Activated gamma-delta T cell (primary cell): ENCODE measurements around the gene SRD5A1.
"Not testable (repeated sequence)": the region's sequence is repeated elsewhere in the genome, so short reads cannot be mapped to it uniquely, and the experiment has no call there.

ENCODE experiments used
- DNase-seq: peaks from one replicate; lab custom pipeline; 2025; lab: John Stamatoyannopoulos, UW

The SRD5A1 gene

DNA sequence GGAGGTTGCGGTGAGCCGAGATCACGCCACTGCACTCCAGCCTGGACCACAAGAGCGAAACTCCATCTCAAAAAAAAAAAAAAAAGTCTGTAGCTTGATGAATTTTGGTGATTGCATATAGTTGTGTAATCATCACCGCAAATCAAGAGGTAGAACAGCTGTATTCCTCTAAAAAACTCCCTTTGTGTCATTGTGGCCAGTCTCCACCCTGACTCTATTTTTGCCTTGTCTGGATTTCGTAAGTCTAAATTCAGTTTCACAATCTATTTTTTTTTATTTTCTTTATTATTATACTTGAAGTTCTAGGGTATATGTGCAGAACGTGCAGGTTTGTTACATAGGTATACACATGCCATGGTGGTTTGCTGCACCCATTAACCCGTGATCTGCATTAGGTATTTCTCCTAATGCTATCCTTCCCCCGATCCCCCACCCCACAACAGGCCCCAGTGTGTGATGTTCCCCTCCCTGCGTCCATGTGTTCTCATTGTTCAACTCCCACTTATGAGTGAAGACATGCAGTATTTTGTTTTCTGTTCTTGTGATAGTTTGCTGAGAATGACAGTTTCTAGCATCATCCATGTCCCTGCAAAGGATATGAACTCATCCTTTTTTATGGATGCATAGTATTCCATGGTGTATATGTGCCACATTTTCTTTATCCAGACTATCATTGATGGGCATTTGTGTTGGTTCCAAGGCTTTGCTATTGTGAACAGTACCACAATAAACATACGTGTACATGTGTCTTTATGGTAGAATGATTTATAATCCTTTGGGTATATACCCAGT is 12.5 kb downstream of the SRD5A1 start:
- not testable (repeated sequence) for DNase-seq

DNA sequence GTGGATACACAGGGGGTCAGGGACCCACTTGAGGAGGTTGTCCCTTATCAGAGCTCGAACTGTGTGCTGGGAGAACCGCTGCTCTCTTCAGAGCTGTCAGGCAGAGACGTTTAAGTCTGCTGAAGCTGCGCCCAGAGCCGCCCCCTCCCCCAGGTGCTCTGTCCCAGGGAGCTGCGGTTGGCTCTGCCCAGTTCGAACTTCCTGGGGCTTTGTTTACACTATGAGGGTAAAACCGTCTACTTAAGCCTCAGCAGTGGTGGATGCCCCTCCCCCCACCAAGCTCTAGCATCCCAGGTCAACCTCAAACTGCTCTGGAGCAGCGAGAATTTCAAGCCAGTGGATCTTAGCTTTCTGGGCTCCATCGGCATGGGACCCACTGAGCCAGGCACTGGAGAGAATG is 15.9 kb downstream of the SRD5A1 start:
- DNase-seq, result no peak

DNA sequence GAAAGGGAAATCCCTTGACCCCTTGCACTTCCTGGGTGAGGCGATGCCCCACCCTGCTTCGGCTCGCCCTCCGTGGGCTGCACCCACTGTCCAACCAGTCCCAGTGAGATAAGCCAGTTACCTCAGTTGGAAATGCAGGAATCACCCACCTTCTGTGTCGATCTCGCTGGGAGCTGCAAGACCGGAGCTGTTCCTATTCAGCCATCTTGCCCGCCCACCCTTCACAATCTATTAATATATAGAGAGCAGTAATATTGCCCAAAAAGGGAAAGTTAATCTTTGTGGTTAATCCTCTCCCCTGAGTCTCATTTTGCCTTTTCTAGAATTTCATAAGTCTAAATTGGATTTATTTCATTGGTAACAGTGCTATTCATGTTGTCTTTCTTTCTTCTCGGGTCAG is 16.4 kb downstream of the SRD5A1 start:
- no peak for DNase-seq

DNA sequence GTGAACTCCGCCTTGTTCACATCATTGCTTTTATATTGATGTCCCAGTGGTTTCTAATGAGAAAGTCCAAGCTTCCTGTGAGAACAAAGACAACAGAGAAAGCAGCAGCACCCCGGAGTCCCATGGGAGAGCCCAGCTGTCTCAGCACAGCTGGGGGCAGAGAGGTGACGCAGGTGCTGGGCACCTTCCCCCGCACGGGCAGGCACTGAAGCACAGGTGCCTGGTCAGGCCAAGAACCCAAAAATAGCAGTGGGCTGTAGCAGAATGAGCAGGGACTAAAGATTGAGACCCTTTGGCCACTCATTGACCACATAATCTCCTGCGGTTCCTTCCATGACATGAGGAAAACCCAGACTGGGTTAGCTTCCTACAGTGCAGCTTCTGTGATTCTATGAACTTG is 18.8 kb downstream of the SRD5A1 start:
- no peak for DNase-seq

DNA sequence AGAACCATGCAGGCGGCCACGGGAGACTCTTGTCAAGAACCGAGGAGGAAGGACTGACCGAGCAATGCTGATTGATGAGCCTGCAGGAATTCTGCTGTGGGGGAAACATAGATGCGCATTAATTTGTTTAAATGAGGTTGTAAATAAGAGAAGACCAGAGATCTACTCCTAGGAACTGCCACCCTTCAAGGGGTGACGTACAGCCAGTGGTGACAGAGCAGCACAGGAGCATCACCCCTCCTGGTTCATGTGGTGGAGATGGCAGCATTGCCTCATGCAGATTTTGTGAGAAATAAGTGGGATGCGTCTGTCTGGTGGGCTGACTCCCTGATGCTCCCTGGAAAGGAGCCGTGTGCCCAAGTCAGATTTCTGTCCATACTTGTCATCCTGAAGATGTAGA is 22.2 kb downstream of the SRD5A1 start:
- DNase-seq, result no peak

DNA sequence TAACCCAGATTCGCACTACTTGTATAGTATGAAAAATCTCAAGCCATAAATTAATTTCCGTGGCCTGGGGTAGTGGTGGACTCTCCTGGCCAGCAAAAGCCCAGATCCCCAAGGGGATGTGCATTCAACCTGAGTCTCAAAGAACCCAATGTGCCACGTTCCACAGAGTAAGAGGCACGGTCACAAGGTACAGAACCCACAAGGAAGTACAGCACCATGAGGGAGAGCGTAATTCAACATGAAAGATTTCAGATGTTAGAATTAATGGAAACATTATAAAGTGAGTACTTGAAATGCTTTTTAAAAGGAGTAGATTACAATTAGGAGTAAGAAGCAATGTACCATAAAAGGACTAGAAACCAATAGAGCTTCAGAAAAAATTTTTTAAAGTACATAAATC is 23.4 kb downstream of the SRD5A1 start:
- no peak for DNase-seq

DNA sequence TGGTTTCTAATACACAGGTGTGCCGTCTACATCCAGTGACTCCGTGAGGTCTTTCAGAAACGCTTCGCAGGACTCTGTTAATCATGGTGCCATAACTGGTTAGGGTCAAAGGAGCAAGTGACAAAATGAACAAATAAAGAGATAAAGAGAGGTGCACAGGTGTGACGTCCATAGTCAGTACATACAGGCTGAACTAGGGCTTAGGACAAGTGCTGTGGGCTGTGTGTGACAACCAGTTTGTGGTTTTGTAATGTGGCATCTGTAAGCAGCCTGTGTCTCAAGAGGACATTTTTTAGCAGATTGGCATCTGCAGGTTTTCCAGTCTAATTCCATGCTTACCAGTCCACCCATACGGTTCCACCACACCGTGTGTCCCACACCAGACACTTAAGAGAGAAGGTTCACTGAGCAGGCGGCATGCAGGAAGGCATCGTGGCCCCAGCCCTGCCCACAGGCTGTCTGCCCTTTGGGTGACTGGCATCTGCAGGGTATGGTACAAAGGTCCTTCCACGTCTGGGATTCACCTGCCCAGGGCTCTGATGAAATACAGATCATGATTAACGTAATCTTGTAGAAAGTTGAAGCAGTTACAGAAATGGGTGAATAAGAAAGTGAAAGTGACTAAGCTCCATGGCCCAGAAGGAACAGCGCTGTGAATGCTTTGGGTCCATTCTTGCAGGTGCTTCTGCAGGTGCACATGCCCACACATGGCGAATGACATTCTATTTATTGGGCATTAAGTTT is 26.9 kb downstream of the SRD5A1 start:
- no peak for DNase-seq

DNA sequence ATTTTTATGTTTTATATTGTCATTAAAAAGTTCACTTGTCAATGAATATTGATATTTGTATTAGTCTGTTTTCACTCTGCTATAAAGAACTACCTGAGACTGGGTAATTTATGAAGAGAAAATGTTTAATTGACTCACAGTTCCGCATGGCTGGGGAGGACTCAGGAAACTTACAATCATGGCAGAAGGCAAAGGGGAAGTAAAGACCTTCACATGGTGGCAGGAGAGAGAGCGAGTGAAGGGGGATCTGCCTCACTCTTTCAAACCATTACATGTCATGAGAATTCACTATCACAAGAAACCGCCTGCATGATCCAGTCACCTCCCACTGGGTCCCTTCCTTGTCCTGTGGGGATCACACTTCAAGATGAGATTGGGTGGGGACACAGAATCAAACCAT is 27.4 kb downstream of the SRD5A1 start:
- no peak for DNase-seq

DNA sequence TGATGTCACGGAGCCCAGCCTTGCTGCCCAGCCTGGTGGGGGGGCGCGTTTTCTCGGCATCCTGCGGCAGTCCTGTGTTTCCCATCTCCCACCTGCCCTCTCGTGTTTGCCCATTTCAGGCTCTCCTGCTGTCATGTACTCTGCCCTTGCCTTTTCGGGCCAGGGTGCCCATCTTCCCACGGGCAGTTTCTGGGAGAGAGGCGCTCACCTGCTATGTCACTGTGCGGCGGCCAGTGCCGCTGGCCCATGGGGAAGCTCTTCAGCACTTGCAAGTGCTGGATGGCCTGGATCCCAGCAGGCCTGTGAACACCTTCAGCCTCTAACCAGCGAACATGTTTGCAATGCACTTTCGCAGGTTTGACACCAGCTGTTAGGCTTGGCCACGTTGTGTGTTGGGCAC is 33.5 kb downstream of the SRD5A1 start:
- no peak for DNase-seq

DNA sequence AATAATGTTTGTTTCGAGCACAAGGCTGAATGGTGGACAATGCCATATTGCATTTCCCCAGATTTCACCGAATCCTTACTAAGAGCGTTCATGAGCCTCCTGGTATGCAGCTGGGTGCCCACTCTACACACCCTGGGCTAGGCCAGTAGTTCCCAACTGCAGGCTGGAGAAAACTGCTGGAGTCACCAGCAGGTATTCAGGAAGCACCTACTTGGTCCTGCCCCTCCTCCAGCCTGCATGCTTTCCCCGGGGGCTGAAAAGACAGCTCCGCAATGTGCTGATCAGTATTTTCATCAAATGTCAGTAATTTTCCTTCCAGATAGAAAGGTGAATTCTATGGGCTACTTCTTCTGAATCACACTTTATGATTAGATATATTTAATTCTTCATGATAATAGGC is 34.4 kb downstream of the SRD5A1 start:
- DNase-seq, result no peak

DNA sequence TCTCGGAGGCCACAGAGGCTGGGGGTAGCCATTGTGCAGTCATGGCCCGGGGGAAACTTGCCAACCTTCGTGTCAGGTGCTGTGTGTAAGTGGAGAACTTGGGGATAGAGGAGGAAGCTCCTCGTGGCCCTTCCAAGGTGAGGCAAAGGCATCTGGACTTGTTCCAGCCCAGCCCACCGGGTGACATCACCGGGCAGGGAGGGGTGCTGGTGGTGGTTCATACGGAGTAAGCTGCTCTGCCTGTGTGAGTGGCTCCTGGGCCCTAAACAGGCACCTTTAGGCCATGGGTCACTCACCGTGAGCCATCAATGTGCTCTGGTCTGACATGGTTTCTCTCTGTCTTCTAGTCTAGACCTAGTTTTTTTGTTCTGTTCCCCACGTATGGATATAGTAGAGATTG is 35.5 kb downstream of the SRD5A1 start:
- DNase-seq, result not testable (repeated sequence)

DNA sequence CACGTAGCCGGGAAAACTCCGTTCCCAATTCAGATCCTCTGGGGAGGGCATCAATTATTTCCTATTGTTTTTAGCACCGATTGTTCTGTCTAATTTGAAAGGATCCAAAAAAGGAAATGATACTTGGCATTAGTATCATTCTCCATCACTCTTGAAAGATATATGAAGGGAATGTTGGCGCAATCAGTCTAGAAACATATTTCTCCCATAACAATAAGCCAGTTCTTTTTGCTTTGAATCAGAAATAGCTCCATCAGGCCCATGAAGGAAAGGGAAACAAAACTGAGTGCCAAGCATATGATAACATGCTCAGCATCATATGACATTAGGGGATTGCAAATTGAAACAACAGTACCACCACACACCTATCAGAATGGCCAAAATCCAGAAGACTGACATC is 39.8 kb downstream of the SRD5A1 start:
- DNase-seq, result no peak

DNA sequence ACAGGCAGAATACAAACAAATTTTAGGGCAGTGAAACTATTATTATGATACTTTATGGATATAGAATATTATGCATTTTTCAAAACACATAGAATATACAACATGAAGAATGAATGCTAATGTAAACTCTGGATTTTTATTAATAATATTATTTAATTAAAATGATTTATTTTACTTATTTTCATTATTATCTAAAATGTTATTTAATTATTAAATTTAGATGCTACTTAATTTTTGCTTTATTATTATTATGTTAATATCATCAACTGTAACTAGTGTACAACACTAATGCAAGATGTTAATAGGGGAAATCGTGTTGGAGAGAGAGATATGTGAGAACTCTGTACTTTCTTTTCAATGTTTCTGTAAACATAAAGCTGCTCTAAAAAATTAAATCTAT is 40.7 kb downstream of the SRD5A1 start:
- no peak for DNase-seq

DNA sequence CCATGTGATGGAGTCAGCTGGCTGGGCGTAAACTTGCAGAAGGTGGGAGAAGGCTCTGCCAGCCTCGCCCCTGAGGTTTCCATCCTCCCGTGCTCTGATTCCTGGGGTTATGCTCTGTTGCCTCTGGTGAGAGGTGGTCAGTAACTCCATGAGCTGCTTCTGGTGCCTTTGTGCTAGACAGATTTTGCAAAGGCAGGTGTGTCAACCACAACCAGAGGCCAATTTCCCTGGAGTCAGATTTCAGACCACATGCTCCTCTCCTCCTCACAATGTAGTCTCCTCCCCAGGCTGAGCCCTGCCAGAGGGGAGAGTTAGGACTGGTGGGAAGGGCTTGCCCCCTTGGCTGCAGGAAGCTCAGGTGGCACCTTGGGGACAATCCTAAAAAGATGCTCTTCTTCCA is 41.2 kb downstream of the SRD5A1 start:
- no peak for DNase-seq

DNA sequence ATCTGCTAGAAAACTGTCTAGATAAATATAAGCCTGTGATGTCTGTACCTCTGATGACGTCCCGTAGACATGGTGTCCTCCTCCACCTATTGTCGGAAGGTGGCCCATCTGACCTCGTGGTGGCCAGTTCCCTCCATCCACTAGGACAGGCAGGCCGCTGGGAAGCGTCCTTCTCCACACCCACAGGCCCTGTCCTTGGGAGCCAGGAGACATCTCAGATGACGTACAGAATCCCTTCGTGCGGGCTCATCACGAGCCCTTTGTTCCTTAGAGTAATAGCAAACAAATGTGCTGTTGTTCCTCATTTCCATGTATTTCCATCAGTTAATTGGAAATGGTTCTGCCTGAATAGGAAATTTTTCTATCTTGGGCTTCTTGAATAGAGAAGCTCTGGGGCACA is 41.6 kb downstream of the SRD5A1 start:
- no peak for DNase-seq

DNA sequence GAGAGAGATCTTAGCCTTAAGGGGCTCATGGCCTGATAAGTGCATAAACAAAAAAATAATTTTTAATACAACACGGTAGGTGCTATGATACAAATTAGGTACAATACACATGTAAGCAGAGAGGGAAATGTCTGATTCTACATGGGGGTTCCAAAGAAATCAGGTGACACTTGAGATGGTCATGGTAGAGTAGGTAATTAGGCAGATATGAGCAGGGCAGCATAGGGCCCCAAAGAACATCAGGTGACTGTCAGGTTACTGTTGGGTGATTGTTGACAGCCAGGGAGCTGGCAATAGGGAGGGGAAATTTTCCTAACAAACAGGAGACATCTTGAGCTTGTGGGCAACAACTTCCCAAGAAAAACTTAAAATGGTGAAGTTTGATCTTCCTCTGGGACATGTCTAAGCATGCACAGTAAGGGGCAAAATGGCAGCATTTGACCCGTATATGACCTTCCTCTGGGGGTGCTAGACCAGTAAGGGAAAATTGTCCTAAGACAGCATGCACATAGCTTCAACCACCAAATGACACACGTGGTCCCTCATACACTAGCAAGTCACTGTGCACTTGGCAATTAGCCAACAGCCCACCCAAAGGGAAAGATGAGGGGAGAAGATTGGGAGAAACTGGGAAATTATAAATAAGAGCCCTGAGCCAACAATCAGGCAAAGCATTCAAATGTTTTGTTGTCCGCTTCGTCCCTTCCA is 42.7 kb downstream of the SRD5A1 start:
- DNase-seq, result no peak

DNA sequence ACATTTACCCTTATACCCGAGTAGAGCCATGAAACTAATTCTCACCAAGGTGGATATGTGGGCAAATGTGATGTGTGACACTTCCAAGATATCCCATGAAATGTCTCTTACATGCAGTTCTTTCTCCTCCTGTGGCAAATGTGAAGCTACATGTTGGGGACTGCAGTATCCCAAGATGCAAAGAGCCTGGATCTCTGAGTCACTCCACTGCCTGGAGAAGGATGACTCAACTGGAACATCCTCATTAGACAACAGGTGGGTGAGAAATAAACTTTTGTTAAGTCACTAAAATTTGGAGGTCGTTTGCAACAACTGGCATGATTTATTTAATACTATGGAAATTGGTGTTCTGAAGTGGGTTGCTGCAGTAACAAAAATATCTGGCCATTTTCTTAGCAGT is 43.5 kb downstream of the SRD5A1 start:
- no peak for DNase-seq

DNA sequence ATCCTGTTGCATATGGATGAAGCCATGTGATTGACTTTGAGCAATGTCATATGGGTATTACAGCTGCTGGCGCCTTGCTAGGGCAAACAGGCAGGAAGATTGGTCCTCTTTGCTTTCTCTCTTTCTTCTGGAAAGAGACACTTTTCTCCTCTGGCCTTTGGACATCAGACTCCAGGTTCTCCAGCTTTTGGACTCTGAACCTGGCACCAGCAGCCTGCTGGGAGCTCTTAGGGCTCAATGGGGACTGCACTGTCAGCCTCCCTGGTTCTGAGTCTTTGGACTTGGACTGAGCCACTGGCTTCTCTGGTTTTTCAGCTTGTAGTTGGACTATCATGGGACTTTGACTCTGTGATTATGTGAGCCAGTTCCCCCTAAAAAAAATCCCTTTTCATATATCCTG is 45.1 kb downstream of the SRD5A1 start:
- DNase-seq, result no peak

DNA sequence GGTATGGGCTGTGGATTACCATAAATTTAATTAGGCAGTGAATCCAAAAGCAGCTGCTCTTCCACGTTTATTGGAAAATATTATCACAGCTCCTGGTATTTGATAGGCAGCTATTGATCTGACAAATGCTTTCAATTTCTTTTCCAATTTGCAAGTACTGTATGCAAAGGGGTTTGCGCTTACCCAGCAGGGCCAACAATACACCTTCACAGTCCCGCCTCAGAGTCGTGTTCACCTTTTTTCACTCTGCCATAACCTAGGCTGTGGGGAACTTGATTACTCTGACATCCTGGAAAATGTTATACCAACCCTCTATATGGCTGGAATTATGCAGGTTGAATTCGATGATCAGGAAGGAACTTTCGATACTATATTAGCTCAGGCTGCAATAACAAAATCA is 47.7 kb downstream of the SRD5A1 start:
- no peak for DNase-seq

DNA sequence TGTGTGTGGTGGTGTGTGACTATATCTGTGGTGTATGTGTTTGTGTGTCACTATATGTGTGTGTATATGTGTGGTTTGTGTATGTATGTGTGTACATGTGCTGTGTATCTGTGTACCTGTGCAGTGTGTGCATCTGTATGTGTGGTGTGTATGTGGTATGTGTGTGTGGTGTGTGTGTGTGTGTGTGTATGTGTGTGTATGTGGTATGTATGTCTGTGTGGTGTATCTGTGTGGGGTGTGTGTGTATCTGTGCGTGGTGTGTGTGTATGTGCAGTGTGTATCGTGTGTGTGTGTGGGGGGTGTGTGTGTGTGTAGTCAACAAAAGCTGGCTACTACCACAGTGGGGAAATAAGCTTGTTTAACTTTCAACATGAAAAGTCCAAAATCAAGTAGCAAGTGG is 48.4 kb downstream of the SRD5A1 start:
- DNase-seq, result no peak

DNA sequence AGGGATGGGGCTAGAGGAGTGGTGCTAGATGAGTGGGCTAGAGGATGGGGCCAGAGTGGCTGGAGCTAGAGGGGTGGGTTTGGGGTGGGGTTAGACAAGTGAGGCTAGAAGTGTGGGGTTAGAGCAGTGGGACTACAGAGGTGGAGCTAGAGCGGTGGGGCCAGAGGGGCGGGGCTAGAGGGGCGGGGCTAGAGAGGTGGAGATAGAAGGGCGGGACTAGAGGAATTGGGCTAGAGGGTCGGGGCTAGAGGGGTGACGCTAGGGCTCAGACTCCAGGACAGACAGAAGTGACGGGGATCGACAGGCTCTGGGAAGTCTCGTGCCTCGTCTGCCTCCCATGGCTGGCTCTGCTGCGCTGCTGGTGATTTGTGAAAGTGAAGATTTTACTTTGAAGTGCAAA is 49.0 kb downstream of the SRD5A1 start:
- no peak for DNase-seq

DNA sequence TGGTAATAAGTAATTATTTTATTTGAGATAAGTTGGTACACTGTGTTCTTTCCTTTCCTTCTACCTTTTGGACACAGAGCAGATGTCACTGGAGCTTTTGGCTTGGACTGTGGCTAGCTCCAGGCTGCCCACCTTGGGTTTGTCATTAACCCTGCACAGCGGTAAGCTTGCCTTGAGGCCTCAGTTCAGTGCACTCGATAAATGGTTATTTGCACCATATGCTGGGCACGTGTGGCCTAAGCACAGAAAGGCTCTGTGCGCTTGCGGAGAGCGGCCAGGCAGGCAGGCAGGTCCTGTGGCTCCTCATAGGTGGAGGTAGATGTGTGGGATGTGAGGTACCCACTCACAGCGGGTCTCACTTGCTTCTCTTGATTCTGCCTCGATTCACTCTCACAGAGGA is 50.0 kb downstream of the SRD5A1 start:
- DNase-seq, result no peak

DNA sequence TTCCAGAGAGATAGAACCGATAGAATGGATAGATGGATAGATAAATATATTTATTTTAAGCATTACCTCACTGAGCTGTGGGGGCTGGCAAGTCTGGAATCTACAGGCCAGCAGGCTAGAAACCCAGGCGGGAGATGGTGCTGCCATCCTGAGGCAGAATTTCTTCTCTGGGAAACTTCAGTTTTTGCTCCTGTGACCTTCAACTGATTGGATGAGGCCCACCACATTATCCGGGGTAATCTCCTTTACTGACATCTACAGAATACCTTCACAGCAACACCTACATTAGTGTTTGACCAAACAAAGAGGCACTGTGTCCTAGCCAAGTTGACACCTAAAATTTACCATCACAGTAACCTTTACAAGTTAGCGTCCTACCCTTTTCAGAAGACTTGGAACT is 50.8 kb downstream of the SRD5A1 start:
- no peak for DNase-seq
